C4-2B (cell line): ENCODE measurements around the gene ZNF398.

Experiments used
- CTCF ChIP-seq: fragments of 450-650 bp; conservative IDR thresholded peaks from 2 replicates; pipeline ENCODE4 v1.5.1; 2017; ENCODE audit warnings: mild to moderate bottlenecking
- ZFX ChIP-seq: fragments of 450-650 bp; IDR thresholded peaks from 2 replicates; pipeline ENCODE4 v1.6.1; 2017

DNA sequence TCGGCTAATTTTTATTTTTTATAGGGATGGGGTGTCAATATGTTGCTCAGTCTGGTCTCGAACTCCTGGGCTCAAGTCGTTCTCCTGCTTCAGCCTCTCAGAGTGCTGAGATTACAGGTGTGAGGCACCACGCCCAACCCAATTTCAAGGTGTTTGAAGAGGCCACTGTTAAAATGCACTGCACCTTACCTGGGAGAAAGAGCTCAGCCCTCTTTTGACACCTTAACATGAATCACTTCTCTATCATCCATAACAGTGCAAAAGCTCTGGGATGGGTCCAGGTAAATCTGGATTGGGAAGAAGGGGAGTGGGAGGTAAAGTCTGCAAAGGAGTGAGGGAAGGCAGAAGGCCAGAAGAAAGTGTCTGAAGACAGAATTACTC is 47.5 kb downstream of the ZNF398 start:
- TF ChIP-seq ZFX (no peak), CTCF (no peak)
